HG03175 (cell line): ENCODE results near the gene GAR1.
"Not testable (repeated sequence)": the region's sequence is repeated elsewhere in the genome, so short reads cannot be mapped to it uniquely, and the experiment has no call there.

Source experiments
- ATAC-seq: cut with Tn5 transposase; IDR thresholded peaks from one replicate; pipeline ENCODE4 v1.9.1; 2021; ENCODE audit warnings: mild to moderate bottlenecking, moderate library complexity; ENCODE audit not compliant: unreplicated experiment

Gene GAR1

GRCh38 chr4:109836985-109837384 lies 21.4 kb downstream of the GAR1 start:
- ATAC-seq = no peak

GRCh38 chr4:109846395-109847098 lies 31.0 kb downstream of the GAR1 start:
- no peak for ATAC-seq

GRCh38 chr4:109847896-109848442 lies 32.4 kb downstream of the GAR1 start, which contains the start of gene LRIT3:
LRIT3 (plus strand) TSS chr4:109848107; CDS start chr4:109848202, 95 bp downstream.
- no peak for ATAC-seq

GRCh38 chr4:109848501-109848900 lies 32.9 kb downstream of the GAR1 start:
- ATAC-seq = no peak

GRCh38 chr4:109850601-109851000 lies 35.0 kb downstream of the GAR1 start:
- no peak for ATAC-seq

GRCh38 chr4:109859426-109860300 lies 44.1 kb downstream of the GAR1 start:
- ATAC-seq = not testable (repeated sequence)

- ATAC-seq = no peak
These were observed 45.7 kb downstream of the GAR1 start for GRCh38 chr4:109861271-109861670.

- ATAC-seq = no peak
These were observed 46.5 kb downstream of the GAR1 start for GRCh38 chr4:109861916-109862511.

- ATAC-seq = no peak
These were observed 48.6 kb downstream of the GAR1 start for GRCh38 chr4:109864134-109864533.

GRCh38 chr4:109870061-109870460 lies 54.5 kb downstream of the GAR1 start:
- no peak for ATAC-seq

GRCh38 chr4:109872065-109872464 lies 56.5 kb downstream of the GAR1 start:
- ATAC-seq = no peak

GRCh38 chr4:109872950-109873656 lies 57.5 kb downstream of the GAR1 start:
- no peak for ATAC-seq

- ATAC-seq = no peak
These were observed 58.4 kb downstream of the GAR1 start for GRCh38 chr4:109873791-109874514.
